DMS 273 (cell line): ENCODE data around the gene OR4E1.
"Not testable (repeated sequence)": the region's sequence is repeated elsewhere in the genome, so short reads cannot be mapped to it uniquely, and the experiment has no call there.

Experiments
- DNase-seq: peaks from one replicate; lab custom pipeline; 2025; ENCODE audit not compliant: unreplicated experiment; lab: John Stamatoyannopoulos, UW

The OR4E1 gene

GRCh38 chr14:21673718-21674117, at the start of gene OR4E1:
Gene OR4E1 (minus strand): TSS chr14:21673818. CDS start chr14:21670935, 2,883 bp downstream.
- DNase-seq, result no peak

GRCh38 chr14:21721504-21721903, 47.9 kb upstream of the OR4E1 start:
- DNase-seq, result no peak

GRCh38 chr14:21719841-21720240, 46.2 kb upstream of the OR4E1 start:
- DNase-seq, result no peak

- DNase-seq, result no peak
These were observed 40.8 kb upstream of the OR4E1 start for GRCh38 chr14:21714318-21714929.

- DNase-seq, result no peak
These were observed 38.4 kb upstream of the OR4E1 start for GRCh38 chr14:21712036-21712435.

GRCh38 chr14:21711360-21711961, 37.8 kb upstream of the OR4E1 start:
- peak; percentile 58 for DNase-seq

- DNase-seq, result no peak
These were observed 30.7 kb upstream of the OR4E1 start for GRCh38 chr14:21704338-21704737.

- DNase-seq, result no peak
These were observed 30.0 kb upstream of the OR4E1 start for GRCh38 chr14:21703357-21704326.

GRCh38 chr14:21702316-21702715, 28.7 kb upstream of the OR4E1 start:
- no peak for DNase-seq

GRCh38 chr14:21699551-21699950, 25.9 kb upstream of the OR4E1 start:
- DNase-seq, result no peak

- not testable (repeated sequence) for DNase-seq
These were observed 24.9 kb upstream of the OR4E1 start for GRCh38 chr14:21698538-21698937.

- not testable (repeated sequence) for DNase-seq
These were observed 24.0 kb upstream of the OR4E1 start for GRCh38 chr14:21697662-21698061.

- DNase-seq, result no peak
These were observed 20.8 kb upstream of the OR4E1 start for GRCh38 chr14:21694425-21694824.

GRCh38 chr14:21686468-21686867, 12.8 kb upstream of the OR4E1 start:
- no peak for DNase-seq

GRCh38 chr14:21680072-21680471, 6.5 kb upstream of the OR4E1 start:
- DNase-seq, result no peak

GRCh38 chr14:21675566-21675965, 1.9 kb upstream of the OR4E1 start:
- no peak for DNase-seq

- DNase-seq, result no peak
These were observed 1.5 kb downstream of the OR4E1 start for GRCh38 chr14:21672116-21672515.

- DNase-seq, result no peak
These were observed 2.2 kb downstream of the OR4E1 start for GRCh38 chr14:21671371-21671770.

- DNase-seq, result no peak
These were observed 4.3 kb downstream of the OR4E1 start for GRCh38 chr14:21669284-21669683.

GRCh38 chr14:21668377-21668776, 5.2 kb downstream of the OR4E1 start:
- no peak for DNase-seq

GRCh38 chr14:21656980-21657379, 16.6 kb downstream of the OR4E1 start:
- no peak for DNase-seq

GRCh38 chr14:21654215-21654614, 19.4 kb downstream of the OR4E1 start:
- no peak for DNase-seq
